Natural killer cell treated with Interleukin-12 subunit alpha and Interleukin-12 subunit beta and Interleukin-15 and Interleukin-18, amount 100 ng/mL, for 72 hours (primary cell): ENCODE data around the gene ZNF407. TPM values are rescaled to one million over a fixed set of nuclear protein-coding genes. Genes with fewer than 3 reads are reported as not detected.
"Not testable (repeated sequence)": the region's sequence is repeated elsewhere in the genome, so short reads cannot be mapped to it uniquely, and the experiment has no call there.

Source experiments
- ATAC-seq, 2 donors: fragments of 150-1000 bp; cut with Tn5 transposase in 1 of 2; sonication (Bioruptor Pico), chemical (Tn5 transposase) in 1 of 2; 2 replicates each; pipeline ENCODE4 v1.10.0; 2021
- DNase-seq: peaks from one replicate; pipeline ENCODE4 v3.0.0; 2022; ENCODE audit warnings: low spot score
- H3K27ac Mint-ChIP-seq, 2 donors: 1 replicate in 1 of 2; 2 replicates in 1 of 2; pipeline ENCODE4 v1.8.0; 2022; ENCODE audit warnings: mixed read lengths in 2 of 2, mild to moderate bottlenecking in 1 of 2, moderate library complexity in 1 of 2
- H3K27me3 Mint-ChIP-seq, 2 donors: 1 replicate in 1 of 2; 2 replicates in 1 of 2; pipeline ENCODE4 v1.8.0; 2022; ENCODE audit warnings: mixed read lengths in 2 of 2
- H3K36me3 Mint-ChIP-seq: one replicate; pipeline ENCODE4 v1.8.0; 2022; ENCODE audit warnings: mixed read lengths
- H3K4me1 Mint-ChIP-seq, 2 donors: 1 replicate in 1 of 2; 2 replicates in 1 of 2; pipeline ENCODE4 v1.8.0; 2022; ENCODE audit warnings: low read depth in 2 of 2, mixed read lengths in 2 of 2, mild to moderate bottlenecking in 1 of 2
- H3K4me3 Mint-ChIP-seq: one replicate; pipeline ENCODE4 v1.8.0; 2022; ENCODE audit warnings: mixed read lengths
- H3K9me3 Mint-ChIP-seq: 2 replicates; pipeline ENCODE4 v1.8.0; 2022; ENCODE audit warnings: mixed read lengths
- total RNA-seq, 2 donors: library from RNA; stranded (reverse); gene quantifications; one replicate each; pipeline ENCODE4 v1.2.3, GENCODE V29; 2022

The ZNF407 gene
- total RNA-seq, 2 donors from 2014 or later: 21.9 to 44.6 TPM

- H3K27me3 Mint-ChIP-seq: no peaks in the 10 kb centered on the region
These were observed 489.7 kb downstream of the ZNF407 start for GRCh38 chr18:75087119-75088020.

GRCh38 chr18:75088021-75088506 is 490.4 kb downstream of the ZNF407 start:
- Mint-ChIP-seq H3K36me3 (no peaks in the 10 kb centered on the region), H3K4me3 (no peak overlapping the region), H3K4me1 (peaks cover 0 to 9% of the 10 kb centered on the region in 2 donors), H3K9me3 (peaks cover 4% of the 10 kb centered on the region), H3K27me3 (no peaks in the 10 kb centered on the region), H3K27ac (no peak overlapping the region)
- ATAC-seq (no peak), DNase-seq (no peak)

More at GRCh38 chr18:75087119-75088020, 489.7 kb downstream of the ZNF407 start:
- ATAC-seq (no peak), DNase-seq (no peak)
- Mint-ChIP-seq H3K4me1 (peaks cover 0 to 9% of the 10 kb centered on the region in 2 donors), H3K9me3 (peaks cover 4% of the 10 kb centered on the region), H3K36me3 (no peaks in the 10 kb centered on the region), H3K27ac (no peak overlapping the region), H3K4me3 (no peak overlapping the region)

GRCh38 chr18:75088622-75089211 is 491.0 kb downstream of the ZNF407 start:
- Mint-ChIP-seq H3K36me3 (no peaks in the 10 kb centered on the region), H3K4me3 (no peak overlapping the region), H3K27me3 (peaks cover 0 to 4% of the 10 kb centered on the region in 2 donors), H3K4me1 (peaks cover 0 to 9% of the 10 kb centered on the region in 2 donors), H3K9me3 (peaks cover 4% of the 10 kb centered on the region), H3K27ac (no peak overlapping the region)
- no peak for DNase-seq
- ATAC-seq: peak in 1 of 2 donors; percentile 9

GRCh38 chr18:75089748-75090327 is 492.2 kb downstream of the ZNF407 start:
- peaks cover 4% of the 10 kb centered on the region for H3K9me3 Mint-ChIP-seq
- ATAC-seq (no peak), DNase-seq (no peak)
- H3K36me3 Mint-ChIP-seq: no peaks in the 10 kb centered on the region
- H3K27me3 Mint-ChIP-seq: peaks cover 0 to 5% of the 10 kb centered on the region in 2 donors
- H3K4me3 Mint-ChIP-seq: no peak overlapping the region
- no peak overlapping the region for H3K27ac Mint-ChIP-seq
- peaks cover 0 to 9% of the 10 kb centered on the region in 2 donors for H3K4me1 Mint-ChIP-seq

GRCh38 chr18:75090336-75090735 is 492.7 kb downstream of the ZNF407 start:
- Mint-ChIP-seq H3K36me3 (peaks cover under 1% of the 10 kb centered on the region), H3K4me1 (peaks cover 0 to 9% of the 10 kb centered on the region in 2 donors), H3K4me3 (no peak overlapping the region), H3K27ac (no peak overlapping the region), H3K9me3 (peaks cover 4% of the 10 kb centered on the region), H3K27me3 (peaks cover 0 to 7% of the 10 kb centered on the region in 2 donors)
- no peak for ATAC-seq
- no peak for DNase-seq

- Mint-ChIP-seq H3K4me3 (no peak overlapping the region), H3K27ac (no peak overlapping the region), H3K27me3 (peaks cover 7 to 13% of the 10 kb centered on the region in 2 donors), H3K36me3 (peaks cover 7% of the 10 kb centered on the region), H3K4me1 (no peaks in the 10 kb centered on the region), H3K9me3 (peaks cover 3% of the 10 kb centered on the region)
- DNase-seq: no peak
- peak; percentile 24 to 36 for ATAC-seq
These were observed 500.0 kb downstream of the ZNF407 start for GRCh38 chr18:75097491-75098225.

GRCh38 chr18:75100832-75101630 is 503.4 kb downstream of the ZNF407 start:
- peaks cover 6 to 7% of the 10 kb centered on the region in 2 donors for H3K27me3 Mint-ChIP-seq
- H3K27ac Mint-ChIP-seq: no peak overlapping the region
- H3K4me1 Mint-ChIP-seq: no peaks in the 10 kb centered on the region
- ATAC-seq (no peak), DNase-seq (no peak)
- no peaks in the 10 kb centered on the region for H3K9me3 Mint-ChIP-seq
- no peak overlapping the region for H3K4me3 Mint-ChIP-seq
- H3K36me3 Mint-ChIP-seq: no peaks in the 10 kb centered on the region

- H3K27ac Mint-ChIP-seq: no peak overlapping the region
- no peaks in the 10 kb centered on the region for H3K36me3 Mint-ChIP-seq
- DNase-seq: no peak
- no peak for ATAC-seq
- H3K27me3 Mint-ChIP-seq: peaks cover 6 to 7% of the 10 kb centered on the region in 2 donors
- H3K4me1 Mint-ChIP-seq: no peaks in the 10 kb centered on the region
- no peak overlapping the region for H3K4me3 Mint-ChIP-seq
- no peaks in the 10 kb centered on the region for H3K9me3 Mint-ChIP-seq
These were observed 504.2 kb downstream of the ZNF407 start for GRCh38 chr18:75101916-75102315.

- not testable (repeated sequence) for H3K4me3 Mint-ChIP-seq, ATAC-seq, H3K27ac Mint-ChIP-seq, H3K4me1 Mint-ChIP-seq, H3K36me3 Mint-ChIP-seq, DNase-seq, H3K9me3 Mint-ChIP-seq
- peaks cover 7 to 12% of the 10 kb centered on the region in 2 donors for H3K27me3 Mint-ChIP-seq
These were observed 506.4 kb downstream of the ZNF407 start for GRCh38 chr18:75104029-75104428.

- no peak overlapping the region for H3K4me3 Mint-ChIP-seq
- ATAC-seq: no peak
- H3K4me1 Mint-ChIP-seq: no peaks in the 10 kb centered on the region
- H3K27me3 Mint-ChIP-seq: peaks cover 6 to 12% of the 10 kb centered on the region in 2 donors
- H3K36me3 Mint-ChIP-seq: no peaks in the 10 kb centered on the region
- no peak for DNase-seq
- H3K9me3 Mint-ChIP-seq: no peaks in the 10 kb centered on the region
- H3K27ac Mint-ChIP-seq: no peak overlapping the region
These were observed 506.8 kb downstream of the ZNF407 start for GRCh38 chr18:75104483-75104882.

- Mint-ChIP-seq H3K9me3 (no peaks in the 10 kb centered on the region), H3K4me3 (no peak overlapping the region), H3K36me3 (no peaks in the 10 kb centered on the region), H3K27ac (no peak overlapping the region), H3K4me1 (no peaks in the 10 kb centered on the region), H3K27me3 (peaks cover 0 to 8% of the 10 kb centered on the region in 2 donors)
- ATAC-seq (peak in 1 of 2 donors; percentile 32), DNase-seq (no peak)
These were observed 508.0 kb downstream of the ZNF407 start for GRCh38 chr18:75105551-75106254.

- DNase-seq (no peak), ATAC-seq (no peak)
- Mint-ChIP-seq H3K4me3 (no peak overlapping the region), H3K36me3 (no peaks in the 10 kb centered on the region), H3K27me3 (peaks cover 0 to 8% of the 10 kb centered on the region in 2 donors), H3K9me3 (no peaks in the 10 kb centered on the region), H3K4me1 (no peaks in the 10 kb centered on the region), H3K27ac (no peak overlapping the region)
These were observed 509.1 kb downstream of the ZNF407 start for GRCh38 chr18:75106746-75107145.
